H1 (cell line): ENCODE results near the gene COA1. TPM values are rescaled to one million over a fixed set of nuclear protein-coding genes. Genes with fewer than 3 reads are reported as not detected.

ENCODE experiments used
- CTCF ChIA-PET: fragments of 300-600 bp; sonication (Branson Sonifier 250); formaldehyde crosslinking; loops from one replicate; lab custom pipeline; 2021; ENCODE audit not compliant: partially characterized antibody; lab: Charles Lee
- POLR2A ChIA-PET: fragments of 300-600 bp; sonication (Branson Sonifier 250); formaldehyde crosslinking; loops from one replicate; lab custom pipeline; 2021; ENCODE audit warnings: inconsistent platforms; ENCODE audit not compliant: partially characterized antibody; lab: Charles Lee
- DNase-seq, 2 experiments: peaks; one replicate each; pipeline versions ENCODE4 v3.0.0 to v3.0.0-alpha.2; 2010 to 2022; ENCODE audit warnings: low spot score in 2 of 2, low read depth in 1 of 2, mixed read lengths in 1 of 2
- FAIRE-seq: peaks from 2 replicates; lab custom pipeline; 2011; peaks lifted over from hg19 to GRCh38; lab: Jason Lieb, UNC
- H2AFZ ChIP-seq: 2 replicates; pipeline ENCODE4 v1.8.1; 2012; ENCODE audit warnings: low read length, inconsistent platforms
- H2AK5ac ChIP-seq: 2 replicates; pipeline ENCODE4 v1.6.1; 2013; ENCODE audit warnings: low read depth, low read length
- H2BK120ac ChIP-seq: replicated peaks from 2 replicates; pipeline ENCODE3; 2013; ENCODE audit warnings: low read depth, low read length, inconsistent platforms
- H2BK12ac ChIP-seq: 2 replicates; pipeline ENCODE4 v1.6.1; 2013; ENCODE audit warnings: low read depth, low read length
- H2BK15ac ChIP-seq: 2 replicates; pipeline ENCODE4 v1.6.1; 2013; ENCODE audit warnings: low read length
- H2BK20ac ChIP-seq: 2 replicates; pipeline ENCODE4 v1.6.1; 2013; ENCODE audit warnings: low read length
- H2BK5ac ChIP-seq: 2 replicates; pipeline ENCODE4 v1.6.1; 2013; ENCODE audit warnings: low read depth, low read length
- H3K14ac ChIP-seq: 2 replicates; pipeline ENCODE4 v1.6.1; 2013; ENCODE audit warnings: inconsistent platforms; ENCODE audit not compliant: insufficient read length
- H3K18ac ChIP-seq: 2 replicates; pipeline ENCODE4 v1.6.1; 2013; ENCODE audit warnings: low read length; ENCODE audit errors: extremely low read depth
- H3K23ac ChIP-seq: 2 replicates; pipeline ENCODE4 v1.6.1; 2013; ENCODE audit warnings: inconsistent platforms; ENCODE audit not compliant: insufficient read length
- H3K23me2 ChIP-seq: 2 replicates; pipeline ENCODE4 v1.6.1; 2013; ENCODE audit warnings: low read depth, low read length
- H3K27ac ChIP-seq: 2 replicates; pipeline ENCODE4 v1.6.1; 2011; ENCODE audit warnings: low read depth, low read length, inconsistent platforms
- H3K27me3 ChIP-seq, 4 experiments: replicated peaks in 1 of 4; 1 replicate in 1 of 4; 2 replicates in 3 of 4; pipeline versions ENCODE4 v1.6.1 to v1.8.1; 2011 to 2013; ENCODE audit warnings: low read length in 3 of 4, mild to moderate bottlenecking in 3 of 4, inconsistent platforms in 2 of 4, mixed read lengths in 2 of 4, moderate library complexity in 1 of 4; ENCODE audit not compliant: control insufficient read depth in 3 of 4, insufficient read depth in 3 of 4; ENCODE audit errors: extremely low read depth in 1 of 4
- H3K36me3 ChIP-seq, 4 experiments: 2 replicates each; pipeline versions ENCODE4 v1.6.1 to v1.8.1; 2011 to 2013; ENCODE audit warnings: mild to moderate bottlenecking in 4 of 4, low read length in 3 of 4, moderate library complexity in 2 of 4, control low read depth in 1 of 4, inconsistent platforms in 1 of 4; ENCODE audit not compliant: insufficient read depth in 4 of 4, control insufficient read depth in 2 of 4
- H3K4ac ChIP-seq: replicated peaks from 2 replicates; pipeline ENCODE3; 2013; ENCODE audit warnings: low read length, low read depth, mixed read lengths, inconsistent platforms; ENCODE audit not compliant: insufficient read length
- H3K4me1 ChIP-seq, 4 experiments: replicated peaks in 1 of 4; 1 replicate in 1 of 4; 2 replicates in 3 of 4; pipeline versions ENCODE4 v1.6.1 to v1.8.1; 2011 to 2013; ENCODE audit warnings: low read length in 3 of 4, inconsistent platforms in 2 of 4, mixed read lengths in 1 of 4; ENCODE audit not compliant: insufficient read depth in 4 of 4, control insufficient read depth in 3 of 4
- H3K4me2 ChIP-seq, 2 experiments: 2 replicates each; pipeline versions ENCODE4 v1.6.1 to v1.8.1; 2011 to 2013; ENCODE audit warnings: low read depth in 2 of 2, low read length in 2 of 2, control low read depth in 1 of 2, inconsistent platforms in 1 of 2, mild to moderate bottlenecking in 1 of 2; ENCODE audit not compliant: insufficient read depth in 1 of 2
- H3K4me3 ChIP-seq, 4 experiments: fragments of 200-600, 300-600 bp in 1 of 4; sonication (generic), shearing (Covaris generic), sonication (Bioruptor Twin) in 1 of 4; 2 replicates each; pipeline versions ENCODE4 v1.5.1 to v1.8.1; 2011 to 2016; ENCODE audit warnings: low read length in 4 of 4, low read depth in 3 of 4, control low read depth in 2 of 4, inconsistent platforms in 2 of 4, mild to moderate bottlenecking in 2 of 4, mixed read lengths in 1 of 4, moderate library complexity in 1 of 4; ENCODE audit not compliant: insufficient read depth in 2 of 4; ENCODE audit errors: extremely low read depth in 1 of 4
- H3K56ac ChIP-seq: replicated peaks from 2 replicates; pipeline ENCODE3; 2013; ENCODE audit warnings: low read depth, mild to moderate bottlenecking, mixed read lengths, low read length, inconsistent platforms; ENCODE audit not compliant: insufficient read length
- H3K79me1 ChIP-seq: 2 replicates; pipeline ENCODE4 v1.6.1; 2013; ENCODE audit warnings: low read depth, low read length, control low read depth
- H3K79me2 ChIP-seq, 2 experiments: 2 replicates each; pipeline versions ENCODE4 v1.6.1 to v1.8.1; 2012 to 2013; ENCODE audit warnings: low read length in 2 of 2, mild to moderate bottlenecking in 2 of 2, inconsistent platforms in 1 of 2; ENCODE audit not compliant: insufficient read depth in 2 of 2, control insufficient read depth in 1 of 2
- H3K9ac ChIP-seq, 4 experiments: replicated peaks in 1 of 4; 1 replicate in 1 of 4; 2 replicates in 3 of 4; pipeline versions ENCODE4 v1.6.1 to v1.8.1; 2011 to 2013; ENCODE audit warnings: low read depth in 3 of 4, low read length in 3 of 4, control low read depth in 2 of 4, mild to moderate bottlenecking in 2 of 4, moderate library complexity in 2 of 4, inconsistent platforms in 1 of 4; ENCODE audit errors: extremely low read depth in 1 of 4
- H3K9me3 ChIP-seq, 2 experiments: 2 replicates each; pipeline versions ENCODE4 v1.6.1 to v1.8.1; 2012 to 2013; ENCODE audit warnings: mild to moderate bottlenecking in 2 of 2, moderate library complexity in 2 of 2, control low read depth in 1 of 2, inconsistent platforms in 1 of 2, low read depth in 1 of 2, low read length in 1 of 2, mixed read lengths in 1 of 2; ENCODE audit not compliant: insufficient read depth in 2 of 2
- H4K20me1 ChIP-seq, 2 experiments: replicated peaks in 1 of 2; 2 replicates each; pipeline versions ENCODE3 to v1.8.1; 2011 to 2013; ENCODE audit warnings: inconsistent platforms in 2 of 2, low read length in 2 of 2, mild to moderate bottlenecking in 1 of 2; ENCODE audit not compliant: insufficient read depth in 2 of 2, control insufficient read depth in 1 of 2
- H4K5ac ChIP-seq: 2 replicates; pipeline ENCODE4 v1.6.1; 2013; ENCODE audit warnings: low read length, low read depth, mixed read lengths, inconsistent platforms; ENCODE audit not compliant: insufficient read length
- H4K8ac ChIP-seq: 2 replicates; pipeline ENCODE4 v1.8.0; 2013; ENCODE audit warnings: mild to moderate bottlenecking, moderate library complexity, low read length, inconsistent platforms; ENCODE audit not compliant: insufficient read depth; ENCODE audit errors: extremely low read depth
- H4K91ac ChIP-seq: replicated peaks from 2 replicates; pipeline ENCODE3; 2013; ENCODE audit warnings: low read length, mixed read lengths, inconsistent platforms; ENCODE audit not compliant: insufficient read length
- HDAC2 ChIP-seq, 2 experiments: fragments of 300-600 bp in 1 of 2; sonication (generic) in 1 of 2; IDR thresholded peaks; 2 replicates each; pipeline ENCODE4 v1.6.1; 2011 to 2012; ENCODE audit warnings: low read depth in 2 of 2, low read length in 2 of 2, mild to moderate bottlenecking in 2 of 2, moderate library complexity in 2 of 2, borderline replicate concordance in 1 of 2, inconsistent platforms in 1 of 2
- SIN3A ChIP-seq, 2 experiments: IDR thresholded peaks in 1 of 2; conservative IDR thresholded peaks in 1 of 2; 2 replicates each; pipeline ENCODE4 v1.6.1; 2011 to 2012; ENCODE audit warnings: low read length in 2 of 2, improper control_type of control experiment in 1 of 2, low read depth in 1 of 2, mild to moderate bottlenecking in 1 of 2
- SP1 ChIP-seq: IDR thresholded peaks from 2 replicates; pipeline ENCODE4 v1.6.1; 2011; ENCODE audit warnings: low read depth, low read length
- TCF12 ChIP-seq: IDR thresholded peaks from 2 replicates; pipeline ENCODE4 v1.6.1; 2011; ENCODE audit warnings: low read depth, mild to moderate bottlenecking, low read length
- WGBS, 2 experiments: shearing (Covaris generic) in 1 of 2; methylation state at CpG; one replicate each; pipeline versions ENCODE4 v1.1.6 to v1.1.7; 2013 to 2015; ENCODE audit warnings: low lambda C conversion rate in 2 of 2, mixed read lengths in 2 of 2, inconsistent platforms in 1 of 2, low coverage in 1 of 2, missing lambda C conversion rate in 1 of 2; ENCODE audit not compliant: insufficient replicate concordance in 2 of 2, insufficient coverage in 1 of 2, insufficient read length in 1 of 2; ENCODE audit errors: extremely low coverage in 1 of 2, missing lambda C conversion rate in 1 of 2; 5-methylcytosine and 5-hydroxymethylcytosine counted together
- polyA plus RNA-seq, 7 experiments: library from polyadenylated mRNA; depleted of rRNA in 3 of 7; stranded (reverse) in 5 of 7; unstranded in 2 of 7; fragments of >200 nt in 5 of 7; fragments of 200-250 nt in 2 of 7; gene quantifications; 1 replicate in 5 of 7; 2 replicates in 1 of 7; 4 replicates in 1 of 7; pipeline versions ENCODE4 v1.2.1 to v1.2.3, GENCODE V29; 2011 to 2013; ENCODE audit warnings: missing spikeins in 2 of 7, mixed read lengths in 2 of 7
- total RNA-seq: library from RNA; stranded (reverse); fragmentation: NEBNext Ultra II Directional; extraction: Animal tissue kit (Norgen Biotek cat#: 25700); gene quantifications from 2 replicates; pipeline ENCODE4 v1.2.1, GENCODE V29; 2021

Gene COA1
- total and polyA plus RNA-seq, 2 of the 8 experiments (the other 6 are each of a cell fraction or from before 2014, with no cell fraction given) = 98.6 to 143 TPM

DNA sequence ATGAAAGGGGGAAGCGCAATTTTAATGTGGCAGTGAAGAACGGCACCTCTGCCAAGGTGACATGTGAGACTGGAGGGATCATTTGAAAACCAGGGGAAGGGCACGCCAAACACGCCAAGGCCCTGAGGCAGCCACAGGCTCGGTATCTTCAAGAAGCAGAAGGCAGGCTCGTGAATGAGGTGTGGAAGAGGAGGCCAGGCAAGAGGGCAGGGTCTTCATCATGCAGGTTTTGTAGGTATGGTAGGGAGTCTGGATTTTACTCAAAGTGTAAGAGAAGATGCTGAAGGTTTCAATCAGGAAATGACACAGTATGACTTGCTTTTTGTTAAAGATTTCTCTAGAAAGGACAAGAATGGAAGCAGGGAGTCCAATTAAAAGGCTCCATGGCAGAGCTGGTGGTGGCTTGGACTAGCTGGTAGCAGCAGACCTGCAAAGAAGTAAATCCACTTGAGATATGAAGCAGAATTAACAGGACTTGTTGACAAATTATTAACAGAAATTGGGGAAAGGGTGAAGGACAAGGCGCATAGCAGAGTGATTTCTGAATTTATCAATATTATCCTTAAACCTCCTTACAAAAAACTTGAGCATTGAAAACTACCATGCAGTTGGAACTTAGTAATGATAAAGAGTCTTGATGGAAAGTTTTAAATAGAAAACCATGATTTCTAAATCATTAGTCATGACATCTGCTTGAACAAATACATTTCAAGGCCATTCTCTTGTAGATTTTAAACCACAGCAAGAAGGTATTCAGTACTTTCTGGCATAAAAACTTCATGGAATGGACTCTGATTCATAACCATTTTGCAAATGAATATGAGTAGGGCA is 70.4 kb downstream of the COA1 start:
- H3K79me2 ChIP-seq = peaks cover 0 to 82% of the 10 kb centered on the region in 2 experiments; a peak in 3 of 4 replicates
- TF ChIP-seq TCF12 = no peak
- TF ChIP-seq HDAC2 (IDR thresholded peaks at IDR 0.05; ENCODE audit: borderline replicate concordance in 1 of 2, low read depth in 2 of 2, low read length in 2 of 2) = no peak
- TF ChIP-seq SIN3A (conservative IDR thresholded peaks at IDR 0.05 in 1 of 2, IDR thresholded peaks at IDR 0.05 in 1 of 2; ENCODE audit: low read depth in 1 of 2, low read length in 2 of 2) = no peak
- TF ChIP-seq SP1 = peak; percentile 34; the same call in 1 of the 2 replicates

More for the DNA sequence above, 70.4 kb downstream of the COA1 start:
- Histone ChIP-seq H2BK20ac (no peak overlapping the region), H3K79me1 (peaks cover 6% of the 10 kb centered on the region; the same call in 1 of the 2 replicates), H2BK120ac (no peak overlapping the region), H3K27ac (peak overlapping the region; percentile 30; the same call in 1 of the 2 replicates), H4K5ac (no peak overlapping the region), H3K4me2 (no peak overlapping the region), H3K4me3 (no peak overlapping the region), H3K14ac (no peak overlapping the region), H3K9me3 (no peaks in the 10 kb centered on the region), H3K4ac (no peak overlapping the region), H3K4me1 (peaks cover 1 to 17% (median 12%) of the 10 kb centered on the region in 4 experiments; a peak in 6 of 7 replicates), H4K20me1 (no peaks in the 10 kb centered on the region), H4K91ac (no peak overlapping the region), H3K36me3 (peaks cover 0 to 8% (median 2%) of the 10 kb centered on the region in 4 experiments; a peak in 2 of 8 replicates), H3K56ac (no peak overlapping the region), H2AK5ac (peak overlapping the region; percentile 79; the same call in 1 of the 2 replicates), H3K18ac (no peak overlapping the region; the same call in 1 of the 2 replicates), H4K8ac (no peak overlapping the region), H2BK12ac (0 out of 2 replicates have a peak overlapping the region, but pooled peaks have one; percentile 12), H3K23ac (no peak overlapping the region), H3K23me2 (no peaks in the 10 kb centered on the region), H3K9ac (no peak overlapping the region), H3K27me3 (no peaks in the 10 kb centered on the region), H2AFZ (no peak overlapping the region), H2BK5ac (peak overlapping the region; percentile 57; the same call in 1 of the 2 replicates), H2BK15ac (no peak overlapping the region)
- WGBS, 2 experiments = 70% methylated on average over 7 of the region's 7 CpGs; no CpG with 5 or more reads in 1 of the 2 experiments
- CTCF ChIA-PET = no interaction called here
- DNase-seq (no peak), FAIRE-seq (no peak)
- POLR2A ChIA-PET = no interaction called here
